Naive thymus-derived CD4-positive, alpha-beta T cell (primary cell): ENCODE data around the gene OR10A3. TPM values are rescaled to one million over a fixed set of nuclear protein-coding genes. Genes with fewer than 3 reads are reported as not detected.

Experiments used
- ATAC-seq: fragments of 150-1000 bp; cut with Tn5 transposase; 2 replicates; pipeline ENCODE4 v1.10.0; 2021; ENCODE audit warnings: mild to moderate bottlenecking, moderate library complexity
- CTCF ChIA-PET: fragments of 350-600 bp; sonication (Branson Sonifier 250); formaldehyde crosslinking; loops from one replicate; lab custom pipeline; 2021; ENCODE audit warnings: antibody characterized with exemption; lab: Charles Lee
- POLR2A ChIA-PET: fragments of 350-600 bp; sonication (Branson Sonifier 250); formaldehyde crosslinking; loops from one replicate; lab custom pipeline; 2021; ENCODE audit warnings: antibody characterized with exemption, inconsistent platforms; lab: Charles Lee
- DNase-seq, 9 donors: peaks; one replicate each; pipeline versions ENCODE4 v3.0.0 to v3.0.0-alpha.2; 2020 to 2022; ENCODE audit warnings: mixed read lengths in 1 of 9
- H3K27ac ChIP-seq: one replicate; pipeline ENCODE4 v1.7.0; 2013; ENCODE audit warnings: mild to moderate bottlenecking, low read depth, low read length, moderate library complexity
- H3K27me3 ChIP-seq, 2 donors: one replicate each; pipeline ENCODE4 v1.7.0; 2013; ENCODE audit warnings: low read length in 2 of 2, mild to moderate bottlenecking in 2 of 2, moderate library complexity in 2 of 2; ENCODE audit not compliant: control insufficient read depth in 2 of 2, insufficient read depth in 2 of 2
- H3K36me3 ChIP-seq, 3 experiments: 1 replicate in 2 of 3; 2 replicates in 1 of 3; pipeline ENCODE4 v1.7.0; 2013; ENCODE audit warnings: low read length in 3 of 3, mild to moderate bottlenecking in 3 of 3, moderate library complexity in 1 of 3; ENCODE audit not compliant: insufficient read depth in 3 of 3, control insufficient read depth in 2 of 3
- H3K4me1 ChIP-seq, 2 donors: one replicate each; pipeline ENCODE4 v1.7.0; 2013; ENCODE audit warnings: low read length in 2 of 2, mild to moderate bottlenecking in 2 of 2, moderate library complexity in 1 of 2; ENCODE audit not compliant: control insufficient read depth in 2 of 2, insufficient read depth in 2 of 2
- H3K4me3 ChIP-seq: 2 replicates; pipeline ENCODE4 v1.7.0; 2013; ENCODE audit warnings: mild to moderate bottlenecking, low read length
- H3K9me3 ChIP-seq, 3 experiments: 1 replicate in 2 of 3; 2 replicates in 1 of 3; pipeline ENCODE4 v1.7.0; 2013; ENCODE audit warnings: low read length in 3 of 3; ENCODE audit not compliant: control insufficient read depth in 2 of 3
- H3K27ac Mint-ChIP-seq, 9 donors: one replicate each; pipeline ENCODE4 v1.8.0; 2020 to 2022; ENCODE audit warnings: mixed read lengths in 9 of 9, mild to moderate bottlenecking in 8 of 9, moderate library complexity in 5 of 9, inconsistent platforms in 2 of 9
- H3K27me3 Mint-ChIP-seq, 5 donors: one replicate each; pipeline ENCODE4 v1.8.0; 2021 to 2022; ENCODE audit warnings: mixed read lengths in 5 of 5, mild to moderate bottlenecking in 1 of 5
- H3K36me3 Mint-ChIP-seq, 5 donors: one replicate each; pipeline ENCODE4 v1.8.0; 2020 to 2022; ENCODE audit warnings: mixed read lengths in 5 of 5, mild to moderate bottlenecking in 3 of 5, inconsistent platforms in 1 of 5
- H3K4me1 Mint-ChIP-seq, 7 donors: one replicate each; pipeline ENCODE4 v1.8.0; 2020 to 2022; ENCODE audit warnings: mixed read lengths in 7 of 7, mild to moderate bottlenecking in 3 of 7, inconsistent platforms in 1 of 7
- H3K4me3 Mint-ChIP-seq, 10 donors: one replicate each; pipeline ENCODE4 v1.8.0; 2020 to 2022; ENCODE audit warnings: mild to moderate bottlenecking in 10 of 10, mixed read lengths in 10 of 10, moderate library complexity in 6 of 10, inconsistent platforms in 2 of 10
- H3K9me3 Mint-ChIP-seq, 11 donors: one replicate each; pipeline ENCODE4 v1.8.0; 2020 to 2022; ENCODE audit warnings: mixed read lengths in 11 of 11, mild to moderate bottlenecking in 4 of 11, inconsistent platforms in 1 of 11, moderate library complexity in 1 of 11
- intact Hi-C, 2 donors: fragments of 100-400 bp; cut with micrococcal nuclease; formaldehyde crosslinking; loops; one replicate each; pipeline ENCODE4 v1.15.1; 2023
- polyA plus RNA-seq, 2 donors: library from polyadenylated mRNA; unstranded; fragments of 300-500 nt; fragmentation: Illumina TruSeq; gene quantifications; one replicate each; pipeline ENCODE4 v1.2.3, GENCODE V29; 2021
- total RNA-seq, 6 experiments: library from RNA in 5 of 6; stranded (reverse) in 5 of 6; gene quantifications; 1 replicate in 5 of 6; 2 replicates in 1 of 6; pipeline ENCODE4 v1.2.3 and lab custom pipeline; 2021 to 2026

Gene OR10A3
- total and polyA plus RNA-seq, 7 experiments from 2014 or later, result not detected

DNA sequence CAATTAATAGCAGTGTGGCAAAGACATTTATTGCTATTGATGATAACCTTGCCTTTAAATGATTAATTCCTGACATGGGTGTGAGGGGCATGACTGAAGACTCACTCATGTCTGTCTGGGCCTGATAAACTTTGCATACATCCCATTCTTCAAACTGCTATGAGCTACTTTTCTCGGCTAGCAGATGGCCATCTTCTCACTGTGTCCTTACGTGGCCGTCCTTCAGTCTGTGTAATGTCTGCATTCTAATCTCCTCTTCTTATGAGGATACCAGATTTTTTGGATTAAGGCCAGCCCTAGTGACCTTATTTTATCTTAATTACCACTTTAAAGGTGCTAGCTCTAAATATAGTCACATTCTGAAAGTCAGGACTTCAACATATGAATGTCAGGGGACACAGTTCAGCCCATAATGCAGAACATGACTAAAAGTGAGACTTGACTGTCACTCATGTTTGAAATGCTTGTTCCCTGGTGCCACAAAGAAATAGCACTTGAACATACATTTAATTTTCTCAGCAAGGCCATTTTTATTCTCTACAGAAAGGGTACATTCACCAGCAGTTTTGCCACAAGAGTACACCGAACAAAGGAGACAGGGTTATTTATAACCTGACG is 42.7 kb downstream of the OR10A3 start:
- Mint-ChIP-seq H3K36me3 (no peaks in the 10 kb centered on the region), H3K9me3 (peaks cover 0 to 13% (median 4%) of the 10 kb centered on the region in 11 donors), H3K27ac (no peak overlapping the region), H3K27me3 (peaks cover 2 to 33% (median 20%) of the 10 kb centered on the region in 5 donors), H3K4me1 (no peaks in the 10 kb centered on the region), H3K4me3 (no peak overlapping the region)
- no peaks in the 10 kb centered on the region for H3K27me3 ChIP-seq
- no peak overlapping the region for H3K27ac ChIP-seq
- no peaks in the 10 kb centered on the region for H3K9me3 ChIP-seq
- H3K4me1 ChIP-seq, result no peaks in the 10 kb centered on the region
- ChIA-PET CTCF (interaction anchor here (0.5 kb wide), 1 partner anchor 25 kb away, joined by 3 read pairs; no protein-coding TSS in a partner anchor), POLR2A (no interaction called here)
- intact Hi-C loops, result no loop called here
- H3K36me3 ChIP-seq, result no peaks in the 10 kb centered on the region
- no peak overlapping the region for H3K4me3 ChIP-seq
- DNase-seq (no peak), ATAC-seq (no peak)

DNA sequence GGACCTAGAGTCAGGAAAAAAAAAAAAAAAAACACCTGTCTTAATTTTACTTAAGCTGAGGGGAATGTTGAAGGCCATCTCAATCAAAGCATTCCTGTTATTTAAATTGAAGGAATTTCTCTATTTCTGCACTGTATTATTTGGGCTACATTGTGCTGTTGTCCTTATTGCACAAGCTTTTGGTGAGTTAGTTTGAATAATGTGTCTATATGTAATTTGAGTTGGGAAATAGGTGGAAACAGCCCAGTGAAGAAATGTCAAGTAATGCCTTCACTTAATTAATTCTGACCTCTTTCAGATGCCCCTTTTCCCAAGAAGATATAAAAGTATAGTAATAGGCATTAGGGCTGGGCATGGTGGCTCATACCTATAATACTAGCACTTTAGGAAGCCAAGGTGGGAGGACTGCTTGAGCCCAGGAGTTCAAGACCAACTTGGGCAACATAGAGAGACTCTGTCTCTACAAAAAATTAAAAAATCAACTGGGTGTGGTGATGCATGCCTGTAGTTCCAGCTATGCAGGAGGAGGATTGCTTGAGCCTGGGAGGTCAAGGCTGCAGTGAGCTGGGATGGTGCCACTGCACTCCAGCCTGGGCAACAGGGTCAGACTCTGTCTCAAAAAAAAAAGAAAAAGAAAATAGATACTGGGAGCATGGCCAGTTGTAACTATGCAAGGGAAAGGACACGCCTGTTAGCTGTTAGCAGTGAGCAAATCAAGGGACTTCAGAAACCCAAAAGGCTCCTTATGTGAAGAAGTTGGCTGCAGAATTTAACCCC is 45.3 kb downstream of the OR10A3 start:
- Histone ChIP-seq H3K27ac (no peak overlapping the region), H3K27me3 (no peaks in the 10 kb centered on the region), H3K4me3 (no peak overlapping the region), H3K9me3 (no peaks in the 10 kb centered on the region), H3K36me3 (no peaks in the 10 kb centered on the region), H3K4me1 (no peaks in the 10 kb centered on the region)
- POLR2A ChIA-PET, result no interaction called here
- Mint-ChIP-seq H3K4me1 (peaks cover 0 to 7% (median 1%) of the 10 kb centered on the region in 7 donors), H3K9me3 (peaks cover 0 to 13% (median 4%) of the 10 kb centered on the region in 11 donors), H3K27ac (no peak overlapping the region), H3K27me3 (peaks cover 2 to 15% (median 8%) of the 10 kb centered on the region in 5 donors), H3K36me3 (no peaks in the 10 kb centered on the region), H3K4me3 (no peak overlapping the region)
- intact Hi-C loops, result no loop called here
- no peak for ATAC-seq
- CTCF ChIA-PET, result no interaction called here
- no peak for DNase-seq

DNA sequence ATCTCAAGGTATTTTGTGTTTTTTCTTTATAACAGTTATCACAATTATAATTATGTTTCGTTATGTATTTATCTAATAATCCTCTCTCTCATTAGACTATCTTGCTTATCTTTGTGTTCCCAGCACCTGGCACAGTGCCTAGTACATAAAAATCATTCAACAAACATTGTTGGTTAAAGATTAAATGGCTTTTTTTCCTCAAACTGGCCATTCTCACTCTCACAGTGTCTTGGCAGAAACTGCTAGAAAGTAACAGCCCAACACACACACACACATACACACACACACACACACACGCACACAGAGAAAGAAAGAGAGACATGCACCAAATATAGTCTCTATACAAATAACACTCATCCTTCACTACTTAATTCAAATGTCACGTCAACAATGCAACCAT is 47.3 kb downstream of the OR10A3 start:
- Histone ChIP-seq H3K4me1 (no peaks in the 10 kb centered on the region), H3K27ac (no peak overlapping the region), H3K27me3 (no peaks in the 10 kb centered on the region), H3K4me3 (no peak overlapping the region), H3K36me3 (no peaks in the 10 kb centered on the region), H3K9me3 (no peaks in the 10 kb centered on the region)
- DNase-seq, result no peak
- H3K27me3 Mint-ChIP-seq, result peaks cover 4 to 21% (median 8%) of the 10 kb centered on the region in 5 donors
- no peaks in the 10 kb centered on the region for H3K36me3 Mint-ChIP-seq
- no peak overlapping the region for H3K27ac Mint-ChIP-seq
- intact Hi-C loops, result no loop called here
- H3K4me1 Mint-ChIP-seq, result peaks cover 0 to 7% (median 3%) of the 10 kb centered on the region in 7 donors
- no peak overlapping the region for H3K4me3 Mint-ChIP-seq
- ChIA-PET POLR2A (interaction anchor here (1.0 to 2.8 kb wide), 2 partner anchors 92 kb away, joined by 3 to 9 read pairs; partner anchors contain the start of gene EIF3F), CTCF (interaction anchor here (0.8 to 3.2 kb wide), 3 partner anchors 92 to 204 kb away, joined by 3 to 25 read pairs (median 12); partner anchors contain the start of gene EIF3F)
- no peak for ATAC-seq
- H3K9me3 Mint-ChIP-seq, result peaks cover 0 to 11% (median 2%) of the 10 kb centered on the region in 11 donors

DNA sequence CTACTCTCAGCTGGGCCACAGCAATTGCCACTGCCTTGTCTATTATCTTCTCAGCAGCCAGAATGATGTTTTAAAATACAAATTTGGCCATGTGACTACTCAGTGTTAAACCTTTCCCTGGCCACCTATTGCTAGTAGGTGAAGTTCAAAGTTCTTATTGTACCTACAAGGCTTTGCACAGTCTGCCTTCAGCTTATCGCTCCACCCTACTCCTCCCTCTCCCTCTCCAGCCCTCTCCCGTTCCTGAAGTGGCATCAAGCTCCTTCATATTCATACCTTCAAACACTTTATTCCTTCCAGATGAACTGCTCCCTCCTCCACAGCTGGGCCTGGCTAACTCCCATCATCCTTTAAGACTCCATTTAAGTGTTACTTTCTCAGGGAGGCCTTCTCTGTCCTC is 47.7 kb downstream of the OR10A3 start:
- no peak for ATAC-seq
- Mint-ChIP-seq H3K36me3 (no peaks in the 10 kb centered on the region), H3K9me3 (peaks cover 0 to 7% (median 0%) of the 10 kb centered on the region in 11 donors), H3K4me3 (no peak overlapping the region), H3K27me3 (peaks cover 5 to 22% (median 6%) of the 10 kb centered on the region in 5 donors), H3K27ac (no peak overlapping the region), H3K4me1 (peaks cover 0 to 7% (median 3%) of the 10 kb centered on the region in 7 donors)
- no peak for DNase-seq
- H3K4me1 ChIP-seq, result no peaks in the 10 kb centered on the region
- H3K27ac ChIP-seq, result no peak overlapping the region
- H3K4me3 ChIP-seq, result no peak overlapping the region
- ChIA-PET POLR2A (interaction anchor here (2.8 kb wide), 1 partner anchor 93 kb away, joined by 9 read pairs; the partner anchor contains the start of gene EIF3F), CTCF (interaction anchor here (1.0 to 3.2 kb wide), 4 partner anchors 90 to 205 kb away, joined by 3 to 25 read pairs (median 8); partner anchors contain the start of gene EIF3F)
- H3K27me3 ChIP-seq, result no peaks in the 10 kb centered on the region
- H3K36me3 ChIP-seq, result no peaks in the 10 kb centered on the region
- no peaks in the 10 kb centered on the region for H3K9me3 ChIP-seq
- intact Hi-C loops, result loop anchor here in 1 of 2 donors (2.0 kb wide), 1 partner anchor 205 kb away; no protein-coding TSS in a partner anchor

DNA sequence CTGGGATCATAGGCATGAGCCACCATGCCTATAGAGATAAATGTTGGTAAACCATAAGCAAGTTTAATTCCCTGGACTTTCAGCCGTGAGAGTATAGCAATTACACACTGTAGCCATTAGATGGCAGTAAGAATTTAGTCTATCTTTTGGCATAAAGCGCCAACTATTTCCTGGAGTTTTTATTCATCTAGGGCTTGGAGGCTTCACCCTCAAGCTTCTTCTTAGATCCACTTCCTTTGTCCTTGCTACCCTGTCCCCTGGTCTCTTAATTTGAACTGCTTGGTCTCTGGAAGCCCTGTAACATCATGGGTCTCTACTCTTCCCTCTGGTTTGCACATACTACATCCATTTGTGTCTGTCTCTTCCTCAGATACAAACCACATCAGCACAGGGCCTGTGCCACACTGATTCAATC is 48.7 kb downstream of the OR10A3 start:
- peaks cover 0 to 7% (median 3%) of the 10 kb centered on the region in 7 donors for H3K4me1 Mint-ChIP-seq
- H3K27ac Mint-ChIP-seq, result no peak overlapping the region
- Histone ChIP-seq H3K27me3 (no peaks in the 10 kb centered on the region), H3K9me3 (no peaks in the 10 kb centered on the region), H3K27ac (no peak overlapping the region), H3K4me1 (no peaks in the 10 kb centered on the region), H3K4me3 (no peak overlapping the region), H3K36me3 (no peaks in the 10 kb centered on the region)
- DNase-seq, result peak in 6 of 9 donors; percentile 26 to 46 (median 40)
- peaks cover 4 to 22% (median 9%) of the 10 kb centered on the region in 5 donors for H3K27me3 Mint-ChIP-seq
- H3K9me3 Mint-ChIP-seq, result peaks cover 0 to 5% (median 0%) of the 10 kb centered on the region in 11 donors
- intact Hi-C loops, result loop anchor here (1.0 to 2.0 kb wide), 2 partner anchors 94 to 206 kb away; partner anchors contain the start of gene EIF3F (in 2 of the 2)
- H3K36me3 Mint-ChIP-seq, result no peaks in the 10 kb centered on the region
- ChIA-PET POLR2A (interaction anchor here (0.6 to 2.8 kb wide), 2 partner anchors 76 to 94 kb away, joined by 3 to 9 read pairs; partner anchors contain the start of gene EIF3F), CTCF (interaction anchor here (0.9 to 3.2 kb wide), 6 partner anchors 91 to 322 kb away, joined by 3 to 25 read pairs (median 4); partner anchors contain the start of gene EIF3F)
- no peak overlapping the region for H3K4me3 Mint-ChIP-seq
- ATAC-seq, result peak; percentile 67

DNA sequence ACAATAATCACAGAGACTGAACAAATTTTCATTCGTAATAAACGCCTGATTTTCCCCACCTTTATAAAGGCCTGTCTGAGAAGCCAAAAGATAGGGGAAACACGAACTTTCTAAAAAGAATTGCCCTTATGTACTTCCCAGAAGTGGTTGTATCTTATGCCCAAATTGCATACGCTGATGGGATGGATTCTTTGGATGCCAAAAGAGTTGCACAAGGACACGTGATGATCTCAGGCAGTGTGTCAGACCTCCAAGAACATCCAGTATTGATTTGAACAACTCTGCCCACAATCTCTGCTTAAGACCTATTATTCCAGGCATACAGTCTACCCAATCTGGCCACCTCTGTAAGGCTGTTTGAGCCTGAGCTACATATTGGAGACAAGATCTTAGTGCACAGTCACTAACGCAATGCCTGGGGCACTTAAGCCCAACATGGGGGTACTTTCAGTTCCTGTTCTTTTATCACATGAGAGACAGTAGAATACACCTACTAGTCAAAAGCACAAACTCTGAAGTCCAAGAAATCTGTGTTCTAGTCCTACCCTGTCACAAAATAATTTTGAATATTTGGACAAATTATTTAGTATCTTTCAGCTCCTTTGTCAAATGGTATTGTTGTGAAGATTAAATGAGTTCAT is 49.3 kb downstream of the OR10A3 start:
- ChIA-PET POLR2A (interaction anchor here (2.8 kb wide), 1 partner anchor 94 kb away, joined by 9 read pairs; the partner anchor contains the start of gene EIF3F), CTCF (interaction anchor here (0.9 to 3.2 kb wide), 4 partner anchors 94 to 321 kb away, joined by 3 to 25 read pairs (median 8); partner anchors contain the start of gene EIF3F)
- Histone ChIP-seq H3K27ac (no peak overlapping the region), H3K4me3 (no peak overlapping the region), H3K36me3 (no peaks in the 10 kb centered on the region), H3K4me1 (no peaks in the 10 kb centered on the region), H3K9me3 (no peaks in the 10 kb centered on the region), H3K27me3 (no peaks in the 10 kb centered on the region)
- no peak for DNase-seq
- ATAC-seq, result no peak
- H3K27me3 Mint-ChIP-seq, result peaks cover 4 to 18% (median 9%) of the 10 kb centered on the region in 5 donors
- peaks cover 0 to 5% (median 0%) of the 10 kb centered on the region in 11 donors for H3K9me3 Mint-ChIP-seq
- H3K4me3 Mint-ChIP-seq, result no peak overlapping the region
- intact Hi-C loops, result loop anchor here (1.0 to 2.0 kb wide), 2 partner anchors 95 to 207 kb away; partner anchors contain the start of gene EIF3F (in 2 of the 2)
- no peaks in the 10 kb centered on the region for H3K36me3 Mint-ChIP-seq
- H3K4me1 Mint-ChIP-seq, result peaks cover 0 to 7% (median 3%) of the 10 kb centered on the region in 7 donors
- H3K27ac Mint-ChIP-seq, result no peak overlapping the region
